GM23338 (cell line): Measurements from ENCODE around the gene FBXO11.

ENCODE experiments used
- CREB1 ChIP-seq: fragments of 250-450 bp; sonication (Bioruptor Pico); IDR thresholded peaks from 2 replicates; pipeline ENCODE4 v1.5.0; 2020; ENCODE audit warnings: low read depth, mild to moderate bottlenecking, moderate library complexity
- CTCF ChIP-seq, 2 experiments: fragments of 200-600 bp in 1 of 2; sonication (generic) in 1 of 2; conservative IDR thresholded peaks; 2 replicates each; pipeline versions ENCODE4 v1.5.1 to v1.6.1; 2016 to 2017; ENCODE audit warnings: antibody characterized with exemption in 2 of 2, low read depth in 2 of 2, mild to moderate bottlenecking in 2 of 2, moderate library complexity in 1 of 2
- ETS1 ChIP-seq: IDR thresholded peaks from 2 replicates; pipeline ENCODE4 v1.6.1; 2016; ENCODE audit warnings: antibody characterized with exemption
- EZH2 ChIP-seq: fragments of 200-600 bp; sonication (generic); IDR thresholded peaks from one replicate; pipeline ENCODE4 v1.8.0; 2017; ENCODE audit warnings: antibody characterized with exemption, mild to moderate bottlenecking, low read depth; ENCODE audit not compliant: unreplicated experiment
- EZH2phosphoT487 ChIP-seq: fragments of 200-600 bp; sonication (generic); IDR thresholded peaks from one replicate; pipeline ENCODE4 v1.8.1; 2018; ENCODE audit warnings: antibody characterized with exemption; ENCODE audit not compliant: unreplicated experiment
- JUNB ChIP-seq: IDR thresholded peaks from one replicate; pipeline ENCODE4 v1.6.1; 2016; ENCODE audit warnings: antibody characterized with exemption; ENCODE audit not compliant: unreplicated experiment
- NANOG ChIP-seq: IDR thresholded peaks from 2 replicates; pipeline ENCODE4 v1.6.1; 2016; ENCODE audit warnings: antibody characterized with exemption, borderline replicate concordance
- POLR2AphosphoS5 ChIP-seq: IDR thresholded peaks from 2 replicates; pipeline ENCODE4 v1.6.1; 2016; ENCODE audit warnings: antibody characterized with exemption, low read depth
- REST ChIP-seq: IDR thresholded peaks from one replicate; pipeline ENCODE4 v1.6.1; 2018; ENCODE audit warnings: antibody characterized with exemption; ENCODE audit not compliant: unreplicated experiment
- STAT1 ChIP-seq: IDR thresholded peaks from one replicate; pipeline ENCODE4 v1.6.1; 2016; ENCODE audit warnings: antibody characterized with exemption; ENCODE audit not compliant: unreplicated experiment
- ZNF114 ChIP-seq: fragments of 250-450 bp; sonication (Bioruptor Pico); IDR thresholded peaks from 2 replicates; pipeline ENCODE4 v1.5.0; 2020; ENCODE audit warnings: mild to moderate bottlenecking, moderate library complexity
- ZNF331 ChIP-seq: fragments of 250-450 bp; sonication (Bioruptor Pico); IDR thresholded peaks from 2 replicates; pipeline ENCODE4 v1.5.0; 2020; ENCODE audit warnings: low read depth, mild to moderate bottlenecking, moderate library complexity
- ZNF462 ChIP-seq: fragments of 250-450 bp; sonication (Bioruptor Pico); IDR thresholded peaks from 2 replicates; pipeline ENCODE4 v1.5.0; 2020; ENCODE audit warnings: mild to moderate bottlenecking, moderate library complexity

GRCh38 chr2:47888581-47889280, 17.6 kb downstream of the FBXO11 start:
- TF ChIP-seq EZH2 = no peak
- no peak for TF ChIP-seq CTCF (conservative IDR thresholded peaks at IDR 0.05; ENCODE audit: low read depth in 2 of 2)
- no peak for TF ChIP-seq ZNF462 (CRISPR knock-in tag)
- no peak for TF ChIP-seq NANOG
- no peak for TF ChIP-seq EZH2phosphoT487
- TF ChIP-seq REST = no peak
- no peak for TF ChIP-seq CREB1
- no peak for TF ChIP-seq POLR2AphosphoS5
- TF ChIP-seq STAT1 = no peak
- TF ChIP-seq ETS1 = no peak
- TF ChIP-seq JUNB = no peak
- TF ChIP-seq ZNF331 (CRISPR knock-in tag) = no peak
- no peak for TF ChIP-seq ZNF114 (CRISPR knock-in tag)
